Mesothelial cell of epicardium (in vitro differentiated cells): ENCODE measurements around the gene CHI3L2. TPM values are rescaled to one million over a fixed set of nuclear protein-coding genes. Genes with fewer than 3 reads are reported as not detected.

ENCODE experiments used
- DNase-seq, 2 experiments: peaks; one replicate each; pipeline ENCODE4 v3.0.0; 2021; ENCODE audit warnings: low spot score in 2 of 2; ENCODE audit not compliant: unreplicated experiment in 2 of 2
- H3K27ac Mint-ChIP-seq: 2 replicates; pipeline ENCODE4 v1.8.0; 2021; ENCODE audit warnings: mixed read lengths
- H3K27me3 Mint-ChIP-seq: 2 replicates; pipeline ENCODE4 v1.8.0; 2021; ENCODE audit warnings: low read depth, mixed read lengths
- H3K36me3 Mint-ChIP-seq: 2 replicates; pipeline ENCODE4 v1.8.0; 2021; ENCODE audit warnings: mixed read lengths
- H3K4me1 Mint-ChIP-seq: 2 replicates; pipeline ENCODE4 v1.8.0; 2021; ENCODE audit warnings: mixed read lengths
- H3K4me3 Mint-ChIP-seq: 2 replicates; pipeline ENCODE4 v1.8.0; 2021; ENCODE audit warnings: mild to moderate bottlenecking, moderate library complexity, mixed read lengths
- H3K9me3 Mint-ChIP-seq: 2 replicates; pipeline ENCODE4 v1.8.0; 2021; ENCODE audit warnings: mixed read lengths
- total RNA-seq: library from RNA; stranded (reverse); gene quantifications from 3 replicates; pipeline ENCODE4 v1.2.1, GENCODE V29; 2021
- TF ChIP-seq, protein P1 (sequence below): fragments of 200-600 bp; sonication (generic); IDR thresholded peaks from one replicate; pipeline ENCODE4 v1.5.0; 2021; ENCODE audit warnings: antibody characterized with exemption; ENCODE audit not compliant: unreplicated experiment

Gene CHI3L2
- total RNA-seq, 1 donor from 2014 or later = not detected

DNA sequence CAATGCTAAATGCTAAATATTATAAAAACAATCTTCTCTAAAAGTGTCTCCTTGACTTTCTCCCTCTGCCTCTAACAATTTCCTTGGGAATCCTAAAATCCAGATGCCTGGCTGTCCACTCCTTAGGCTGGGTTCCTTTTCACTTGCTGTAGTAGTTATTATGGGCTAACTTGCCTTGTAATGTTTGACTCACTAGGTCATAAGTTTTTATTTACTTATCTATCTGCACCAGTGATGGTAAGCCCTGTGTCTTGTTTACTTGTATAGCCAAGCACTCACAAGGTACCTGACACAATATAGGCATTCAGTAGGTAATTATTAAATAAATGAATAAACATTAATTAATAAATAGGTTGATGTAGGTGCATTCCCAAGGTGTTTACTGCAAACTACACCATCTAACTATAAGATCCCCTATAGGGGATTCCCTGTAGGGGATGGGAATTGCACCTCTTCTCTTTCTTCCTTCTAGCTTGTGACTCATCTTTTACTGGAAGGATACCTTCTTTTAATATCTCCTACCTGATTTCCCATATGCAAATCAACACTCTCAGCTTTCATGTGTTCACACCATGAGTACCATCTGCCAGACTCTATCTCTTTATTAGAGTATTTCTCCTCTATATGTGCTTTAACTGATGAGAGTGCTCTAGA lies 48.4 kb downstream of the CHI3L2 start:
- Mint-ChIP-seq H3K9me3 (peaks cover 7% of the 10 kb centered on the region), H3K4me3 (no peak overlapping the region), H3K27ac (no peak overlapping the region), H3K27me3 (no peaks in the 10 kb centered on the region), H3K36me3 (no peaks in the 10 kb centered on the region), H3K4me1 (no peaks in the 10 kb centered on the region)
- DNase-seq = no peak
- TF ChIP-seq, protein P1, sequence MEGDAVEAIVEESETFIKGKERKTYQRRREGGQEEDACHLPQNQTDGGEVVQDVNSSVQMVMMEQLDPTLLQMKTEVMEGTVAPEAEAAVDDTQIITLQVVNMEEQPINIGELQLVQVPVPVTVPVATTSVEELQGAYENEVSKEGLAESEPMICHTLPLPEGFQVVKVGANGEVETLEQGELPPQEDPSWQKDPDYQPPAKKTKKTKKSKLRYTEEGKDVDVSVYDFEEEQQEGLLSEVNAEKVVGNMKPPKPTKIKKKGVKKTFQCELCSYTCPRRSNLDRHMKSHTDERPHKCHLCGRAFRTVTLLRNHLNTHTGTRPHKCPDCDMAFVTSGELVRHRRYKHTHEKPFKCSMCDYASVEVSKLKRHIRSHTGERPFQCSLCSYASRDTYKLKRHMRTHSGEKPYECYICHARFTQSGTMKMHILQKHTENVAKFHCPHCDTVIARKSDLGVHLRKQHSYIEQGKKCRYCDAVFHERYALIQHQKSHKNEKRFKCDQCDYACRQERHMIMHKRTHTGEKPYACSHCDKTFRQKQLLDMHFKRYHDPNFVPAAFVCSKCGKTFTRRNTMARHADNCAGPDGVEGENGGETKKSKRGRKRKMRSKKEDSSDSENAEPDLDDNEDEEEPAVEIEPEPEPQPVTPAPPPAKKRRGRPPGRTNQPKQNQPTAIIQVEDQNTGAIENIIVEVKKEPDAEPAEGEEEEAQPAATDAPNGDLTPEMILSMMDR = no peak

DNA sequence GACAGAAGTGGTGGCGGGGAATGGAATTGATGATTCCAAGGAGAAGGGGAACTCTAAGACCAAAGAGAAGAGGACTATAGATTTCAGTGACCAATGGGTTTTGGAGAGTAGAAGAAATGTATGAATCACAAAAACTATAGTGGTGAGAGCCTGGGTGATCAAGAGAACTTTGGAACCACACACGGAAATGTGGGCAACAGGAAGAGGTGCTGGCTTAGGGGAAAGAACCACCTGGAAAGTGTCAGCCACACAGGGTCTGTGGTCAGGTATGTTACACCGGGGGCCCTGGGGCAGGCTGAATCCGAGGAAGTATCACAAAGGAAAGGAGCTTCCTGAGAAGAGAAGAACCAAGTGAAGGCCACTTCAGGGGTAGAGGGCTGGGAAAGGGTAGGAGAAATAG lies 51.6 kb downstream of the CHI3L2 start:
- Mint-ChIP-seq H3K4me3 (no peak overlapping the region), H3K36me3 (no peaks in the 10 kb centered on the region), H3K27ac (no peak overlapping the region), H3K27me3 (no peaks in the 10 kb centered on the region), H3K4me1 (no peaks in the 10 kb centered on the region), H3K9me3 (peaks cover 7% of the 10 kb centered on the region)
- DNase-seq = no peak
- TF ChIP-seq, protein P1 = no peak

DNA sequence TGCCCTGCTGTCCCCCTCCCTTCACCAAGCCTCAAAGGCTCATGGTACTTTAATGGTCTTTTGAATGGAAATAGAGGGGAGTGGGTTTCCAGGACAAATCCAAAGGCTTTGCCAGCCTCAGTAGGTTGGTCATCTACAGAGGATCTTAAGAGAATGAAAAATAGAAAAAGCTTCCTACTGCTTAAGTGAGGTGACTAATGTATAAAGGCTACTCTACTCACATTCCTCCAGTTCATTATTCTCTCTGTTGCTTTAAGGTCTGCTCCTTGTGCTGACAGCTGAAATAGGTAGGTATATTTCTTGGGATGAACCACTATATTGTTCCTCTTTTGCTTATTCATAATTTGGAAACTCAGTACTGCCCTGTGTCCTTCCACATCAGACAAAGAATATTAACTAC lies 52.8 kb downstream of the CHI3L2 start:
- H3K27ac Mint-ChIP-seq = no peak overlapping the region
- no peak for DNase-seq
- H3K4me1 Mint-ChIP-seq = no peaks in the 10 kb centered on the region
- no peaks in the 10 kb centered on the region for H3K27me3 Mint-ChIP-seq
- H3K9me3 Mint-ChIP-seq = peaks cover 7% of the 10 kb centered on the region
- TF ChIP-seq, protein P1 = no peak
- H3K36me3 Mint-ChIP-seq = no peaks in the 10 kb centered on the region
- no peak overlapping the region for H3K4me3 Mint-ChIP-seq

DNA sequence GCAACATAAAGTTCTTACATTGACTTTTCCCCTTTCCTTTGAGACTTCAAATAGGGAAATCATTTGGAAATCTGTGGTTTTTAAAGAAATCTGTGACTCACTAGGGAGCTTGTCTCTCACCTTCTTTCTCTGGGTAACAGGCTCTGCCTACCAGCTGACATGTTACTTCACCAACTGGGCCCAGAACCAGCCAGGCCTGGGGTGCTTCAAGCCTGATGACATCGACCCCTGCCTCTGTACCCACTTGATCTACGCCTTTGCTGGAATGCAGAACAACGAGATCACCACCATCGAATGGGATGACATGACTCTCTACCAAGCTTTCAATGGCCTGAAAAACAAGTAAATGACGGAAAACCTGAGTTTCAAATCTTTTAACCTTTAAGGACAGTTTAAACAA lies 53.9 kb downstream of the CHI3L2 start:
- Mint-ChIP-seq H3K27ac (no peak overlapping the region), H3K36me3 (no peaks in the 10 kb centered on the region), H3K27me3 (no peaks in the 10 kb centered on the region), H3K4me3 (no peak overlapping the region), H3K4me1 (no peaks in the 10 kb centered on the region), H3K9me3 (peaks cover 3% of the 10 kb centered on the region)
- no peak for DNase-seq
- TF ChIP-seq, protein P1 = no peak

DNA sequence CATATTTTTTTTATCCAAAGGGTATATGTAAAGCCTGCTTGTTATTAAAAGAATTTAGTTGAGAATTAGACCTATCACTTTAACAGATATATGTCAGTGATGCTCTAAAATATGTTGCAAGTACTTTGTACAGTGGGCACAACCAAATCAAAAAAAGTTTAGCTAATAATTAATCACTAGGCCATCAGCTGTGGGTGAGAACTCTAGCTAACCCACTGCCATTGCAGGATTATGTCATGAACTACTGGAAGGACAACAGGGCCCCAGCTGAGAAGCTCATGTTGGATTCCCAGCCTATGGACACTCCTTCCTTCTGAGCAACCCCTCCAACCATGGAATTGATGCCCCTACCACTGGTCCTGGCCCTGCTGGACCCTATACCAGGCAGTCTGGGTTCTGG lies 56.3 kb downstream of the CHI3L2 start:
- Mint-ChIP-seq H3K27ac (no peak overlapping the region), H3K27me3 (no peaks in the 10 kb centered on the region), H3K36me3 (no peaks in the 10 kb centered on the region), H3K4me1 (no peaks in the 10 kb centered on the region), H3K9me3 (no peaks in the 10 kb centered on the region), H3K4me3 (no peak overlapping the region)
- TF ChIP-seq, protein P1 = no peak
- DNase-seq = no peak

DNA sequence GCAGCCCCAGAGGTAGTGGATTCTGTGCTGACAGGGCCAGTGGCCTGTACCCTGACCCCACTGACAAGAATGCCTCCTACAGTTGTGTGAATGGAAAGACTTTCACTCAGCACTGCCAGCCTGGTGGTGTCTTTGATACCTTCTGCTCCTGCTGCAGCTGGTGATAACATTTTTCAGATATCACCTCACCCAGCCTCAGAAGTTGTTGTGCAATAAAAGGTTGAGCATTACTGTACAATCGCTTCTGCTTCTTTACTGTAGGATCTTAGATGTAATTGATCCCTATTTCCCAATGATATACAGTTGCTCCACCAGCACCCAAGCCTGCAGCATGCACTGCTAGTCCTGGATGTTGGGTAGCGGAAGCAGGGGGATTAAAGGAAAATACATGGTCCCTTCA lies 58.4 kb downstream of the CHI3L2 start:
- DNase-seq = no peak
- Mint-ChIP-seq H3K4me3 (no peak overlapping the region), H3K9me3 (no peaks in the 10 kb centered on the region), H3K36me3 (no peaks in the 10 kb centered on the region), H3K27me3 (no peaks in the 10 kb centered on the region), H3K4me1 (no peaks in the 10 kb centered on the region), H3K27ac (no peak overlapping the region)
- TF ChIP-seq, protein P1 = no peak
